ENCODE results near the gene SCAMP3. TPM values are rescaled to one million over a fixed set of nuclear protein-coding genes. Genes with fewer than 3 reads are reported as not detected.

The SCAMP3 gene
- total RNA-seq, 2 experiments from 2014 or later: 82.0 to 108 TPM

DNA sequence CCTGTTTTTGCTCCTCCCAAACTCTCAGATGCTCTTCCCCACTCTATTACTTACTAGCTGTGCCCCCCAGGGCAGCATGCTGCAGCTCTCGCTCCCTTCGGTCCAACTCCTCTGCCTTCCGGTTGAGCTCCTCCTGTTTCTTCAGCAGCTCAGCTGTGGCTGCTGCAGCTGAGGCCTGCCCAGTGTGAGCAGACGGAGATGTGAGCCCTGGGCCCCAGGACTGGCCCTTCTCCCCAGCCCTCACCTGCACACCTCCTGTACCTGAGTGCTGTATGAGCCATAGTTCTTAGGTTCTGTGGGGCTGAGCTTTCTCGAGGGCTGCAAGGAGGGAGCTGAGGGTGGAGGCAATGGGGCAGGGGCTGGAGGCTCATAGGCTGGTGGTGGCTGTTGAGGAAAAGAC, 1.9 kb downstream of the SCAMP3 start:
- H3K4me1 Mint-ChIP-seq: peaks cover 42% of the 10 kb centered on the region
- no peak overlapping the region for H3K27ac Mint-ChIP-seq
- no peak for DNase-seq
- H3K27me3 Mint-ChIP-seq: no peaks in the 10 kb centered on the region
- peaks cover 47% of the 10 kb centered on the region for H3K36me3 Mint-ChIP-seq
- H3K9me3 Mint-ChIP-seq (ENCODE audit: low read depth): no peaks in the 10 kb centered on the region
- CTCF ChIA-PET: interaction anchor here (1.0 to 4.7 kb wide), 4 partner anchors 11 to 87 kb away, joined by 3 to 97 read pairs (median 10); partner anchors contain the start of genes CLK2 and KRTCAP2
- ATAC-seq: no peak
- H3K4me3 Mint-ChIP-seq: peak overlapping the region; percentile 95

DNA sequence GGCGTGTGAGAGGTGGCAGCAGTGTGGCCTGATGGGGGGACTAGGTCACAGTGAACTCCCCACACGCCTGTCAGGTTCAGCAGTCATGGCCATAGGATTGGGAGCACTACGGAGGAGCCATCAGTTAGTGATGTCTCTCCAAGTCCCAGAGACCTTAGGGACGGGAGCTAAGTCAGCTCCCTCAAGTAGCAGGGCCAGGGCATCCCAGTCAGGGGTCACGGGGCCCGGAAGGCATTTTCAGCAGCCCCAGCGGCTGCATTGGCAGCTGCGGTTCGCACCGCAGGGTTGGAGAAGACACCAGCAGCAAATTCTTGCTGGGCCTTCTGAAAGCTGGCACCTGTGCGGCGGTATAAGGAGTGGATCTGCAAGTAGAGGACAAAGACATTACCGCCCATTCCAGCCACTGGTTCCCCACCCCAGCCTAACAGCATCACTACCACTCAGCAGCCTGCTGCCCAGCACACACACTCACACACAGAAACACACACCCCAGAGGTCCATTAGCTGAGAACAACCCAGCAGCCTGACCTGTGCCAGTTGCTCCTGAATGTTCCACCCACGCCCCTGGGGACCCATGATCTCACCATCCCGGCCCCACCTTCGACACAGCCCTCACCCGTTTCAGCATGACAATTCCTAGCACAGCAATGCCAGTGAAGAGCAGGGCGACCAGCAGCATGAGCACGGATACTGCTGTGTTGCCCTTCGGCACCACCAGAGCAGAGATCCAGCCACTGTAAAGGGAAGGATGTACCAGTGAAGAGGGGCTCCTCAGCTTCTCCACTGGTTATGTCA, 5.9 kb downstream of the SCAMP3 start:
- Mint-ChIP-seq H3K4me1 (peaks cover 34% of the 10 kb centered on the region), H3K27ac (no peak overlapping the region), H3K4me3 (peak overlapping the region; percentile 71), H3K36me3 (peaks cover 20% of the 10 kb centered on the region), H3K9me3 (ENCODE audit: low read depth) (no peaks in the 10 kb centered on the region), H3K27me3 (no peaks in the 10 kb centered on the region)
- ATAC-seq (no peak), DNase-seq (no peak)
- CTCF ChIA-PET: interaction anchor here (3.4 kb wide), 1 partner anchor 67 kb away, joined by 12 read pairs; no protein-coding TSS in a partner anchor

DNA sequence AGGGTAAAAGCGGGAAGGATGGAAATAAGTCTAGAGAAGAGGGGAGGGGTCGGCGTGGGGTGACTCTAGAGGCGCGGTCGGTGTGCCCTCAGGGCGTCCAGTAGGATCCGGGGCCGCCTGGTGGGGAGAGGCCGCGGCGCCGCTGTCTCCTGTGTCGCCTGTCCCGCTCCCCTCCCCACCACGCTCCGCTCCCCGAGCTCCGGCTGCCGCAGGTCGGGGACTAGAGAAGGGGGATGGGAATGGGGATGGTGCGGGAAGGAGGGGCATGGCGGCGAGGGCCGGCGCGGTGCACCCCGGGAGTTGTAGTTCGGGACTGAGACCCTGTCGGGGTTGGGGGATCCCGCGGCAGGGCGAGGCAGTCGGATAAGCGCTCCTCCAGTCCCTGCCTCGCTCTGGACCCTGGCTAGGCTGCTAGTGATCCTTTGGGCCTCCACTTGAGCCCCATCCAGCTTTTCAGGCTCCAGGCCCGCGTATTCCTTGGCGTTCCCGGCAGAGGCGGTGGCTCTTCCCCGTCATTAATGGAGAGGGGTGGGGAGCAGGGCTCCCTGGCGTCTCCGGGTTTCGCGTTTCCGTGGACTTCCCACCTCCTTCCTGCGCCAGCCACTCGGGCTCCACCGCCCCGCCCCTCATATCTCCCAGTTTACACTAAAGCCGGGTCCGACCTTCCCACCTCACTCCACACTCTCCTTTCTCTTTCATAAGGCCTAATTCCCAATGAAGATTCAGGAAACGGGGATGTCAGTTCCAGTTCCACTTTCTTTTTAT, 6.7 kb downstream of the SCAMP3 start, which contains the start of gene ENTREP3:
ENTREP3 (minus strand) TSS at position 241 of the 765 bp plus-strand sequence. CDS start 606 bp downstream, outside the sequence.
- CTCF ChIA-PET: interaction anchor here (0.6 to 3.4 kb wide), 4 partner anchors 17 to 68 kb away, joined by 3 to 12 read pairs (median 4); no protein-coding TSS in a partner anchor
- H3K27me3 Mint-ChIP-seq: no peaks in the 10 kb centered on the region
- H3K9me3 Mint-ChIP-seq (ENCODE audit: low read depth): no peaks in the 10 kb centered on the region
- H3K4me1 Mint-ChIP-seq: peaks cover 34% of the 10 kb centered on the region
- H3K4me3 Mint-ChIP-seq: peak within 1 kb of the TSS; percentile 71
- H3K27ac Mint-ChIP-seq: peak within 1 kb of the TSS; percentile 59
- H3K36me3 Mint-ChIP-seq: peaks cover 18% of the 10 kb centered on the region
- ATAC-seq (peak; percentile 73), DNase-seq (peak; percentile 84)

DNA sequence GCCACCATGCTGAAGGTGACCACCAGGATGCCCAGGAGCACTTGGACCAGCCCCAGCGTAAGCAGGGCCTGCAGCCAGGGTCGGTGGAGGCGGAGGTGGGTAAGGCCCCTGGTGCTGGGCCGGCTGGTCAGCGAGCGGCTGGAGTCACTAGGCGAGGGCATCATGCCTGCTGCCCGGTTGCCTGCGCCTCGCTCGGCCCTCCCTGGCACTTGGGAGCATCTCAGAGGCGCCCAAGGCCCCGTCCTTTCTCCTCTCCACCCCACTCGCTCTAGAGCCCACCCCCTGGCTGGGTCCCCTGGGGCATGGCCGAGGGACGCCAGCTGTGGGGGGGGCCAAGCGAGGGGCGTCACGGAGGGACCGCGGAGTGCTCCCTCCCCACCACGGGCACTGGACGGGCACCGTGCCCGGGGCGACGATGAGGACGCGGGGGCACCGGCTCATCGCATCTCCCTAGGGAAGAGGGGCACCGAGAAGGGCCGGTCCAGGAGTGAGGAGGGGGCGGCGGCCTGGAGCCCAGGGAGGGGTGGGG, 7.4 kb downstream of the SCAMP3 start:
- ATAC-seq: no peak
- H3K9me3 Mint-ChIP-seq (ENCODE audit: low read depth): no peaks in the 10 kb centered on the region

DNA sequence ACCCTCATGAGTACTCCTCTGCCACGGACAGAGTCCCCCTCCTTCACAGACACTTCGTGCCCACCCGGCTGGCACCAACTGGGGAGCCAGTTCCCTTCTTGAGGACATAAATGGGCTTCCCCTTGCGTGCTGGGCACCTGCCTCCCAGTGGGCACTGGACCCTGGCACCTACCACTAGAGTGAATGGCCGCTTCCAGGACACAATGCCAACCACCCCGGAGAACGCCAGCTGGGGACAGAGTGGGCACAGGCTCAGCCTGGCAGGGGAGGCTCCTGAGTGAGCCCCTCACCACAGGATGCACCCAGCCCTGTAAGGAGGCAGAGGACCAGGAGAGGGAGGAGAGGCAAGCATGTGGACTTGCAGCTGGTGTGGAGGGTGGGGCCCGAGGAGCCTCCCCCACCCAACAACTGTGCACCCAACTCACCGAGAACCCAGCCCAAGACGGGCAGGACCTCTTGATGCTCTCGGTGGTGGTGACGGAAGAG, 7.9 kb downstream of the SCAMP3 start:
- H3K27ac Mint-ChIP-seq: no peak overlapping the region
- H3K4me1 Mint-ChIP-seq: peaks cover 31% of the 10 kb centered on the region
- H3K27me3 Mint-ChIP-seq: no peaks in the 10 kb centered on the region
- H3K9me3 Mint-ChIP-seq (ENCODE audit: low read depth): no peaks in the 10 kb centered on the region
- DNase-seq (no peak), ATAC-seq (no peak)
- H3K4me3 Mint-ChIP-seq: peak overlapping the region; percentile 71
- peaks cover 13% of the 10 kb centered on the region for H3K36me3 Mint-ChIP-seq
- CTCF ChIA-PET: interaction anchor here (5.8 kb wide), 1 partner anchor 68 kb away, joined by 160 read pairs; the partner anchor contains the start of gene RUSC1

More for the DNA sequence above, 7.4 kb downstream of the SCAMP3 start:
- H3K36me3 Mint-ChIP-seq: peaks cover 13% of the 10 kb centered on the region
- DNase-seq: no peak
- CTCF ChIA-PET: interaction anchor here (0.6 to 3.4 kb wide), 4 partner anchors 17 to 69 kb away, joined by 3 to 12 read pairs (median 4); no protein-coding TSS in a partner anchor
- H3K4me3 Mint-ChIP-seq: peak overlapping the region; percentile 71
- no peak overlapping the region for H3K27ac Mint-ChIP-seq
- H3K27me3 Mint-ChIP-seq: no peaks in the 10 kb centered on the region
- H3K4me1 Mint-ChIP-seq: peaks cover 31% of the 10 kb centered on the region

DNA sequence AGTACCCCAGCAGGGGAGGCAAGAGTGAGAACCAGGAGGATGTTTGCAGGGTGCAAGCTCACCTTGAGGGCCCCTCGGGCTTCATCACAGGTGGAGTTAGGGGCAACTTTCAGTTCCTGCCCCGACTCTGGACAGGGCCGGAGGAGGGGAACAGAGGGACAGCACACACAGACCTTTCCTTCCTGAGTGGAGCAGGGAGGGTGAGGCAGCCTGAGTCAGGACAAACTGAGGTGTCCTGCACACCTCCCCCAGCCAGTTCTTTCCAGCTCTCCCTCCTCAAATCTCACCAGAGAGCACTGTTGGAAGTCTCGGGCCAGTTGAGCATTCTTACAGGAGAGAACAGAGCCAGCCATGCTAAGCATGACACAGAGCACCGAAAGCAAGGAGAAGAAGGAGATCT, 8.4 kb downstream of the SCAMP3 start:
- CTCF ChIA-PET: interaction anchor here (5.8 kb wide), 1 partner anchor 69 kb away, joined by 160 read pairs; the partner anchor contains the start of gene RUSC1
- Mint-ChIP-seq H3K27ac (no peak overlapping the region), H3K4me3 (peak overlapping the region; percentile 71), H3K9me3 (ENCODE audit: low read depth) (no peaks in the 10 kb centered on the region), H3K36me3 (peaks cover 13% of the 10 kb centered on the region), H3K27me3 (no peaks in the 10 kb centered on the region), H3K4me1 (peaks cover 31% of the 10 kb centered on the region)
- ATAC-seq (no peak), DNase-seq (no peak)

DNA sequence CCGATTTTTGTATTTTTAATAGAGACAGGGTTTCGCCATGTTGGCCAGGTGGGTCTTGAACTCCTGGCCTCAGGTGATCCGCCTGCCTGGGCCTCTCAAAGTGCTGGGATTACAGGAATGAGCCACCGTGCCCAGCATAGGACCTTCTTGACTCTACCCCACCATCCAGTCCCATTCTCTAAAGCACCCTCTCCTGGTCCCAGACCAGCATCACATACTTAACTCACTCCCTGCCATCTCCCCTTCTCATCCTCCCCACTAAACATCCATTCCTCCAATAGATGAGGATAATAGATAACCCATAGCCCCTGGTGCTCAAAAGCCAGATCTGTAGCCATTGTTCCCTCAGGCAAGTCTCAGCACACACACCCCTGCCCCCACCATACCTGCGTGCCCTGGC, 9.0 kb downstream of the SCAMP3 start:
- H3K36me3 Mint-ChIP-seq: peaks cover 7% of the 10 kb centered on the region
- peak overlapping the region; percentile 71 for H3K4me3 Mint-ChIP-seq
- CTCF ChIA-PET: interaction anchor here (5.8 kb wide), 1 partner anchor 69 kb away, joined by 160 read pairs; the partner anchor contains the start of gene RUSC1
- H3K9me3 Mint-ChIP-seq (ENCODE audit: low read depth): no peaks in the 10 kb centered on the region
- peaks cover 33% of the 10 kb centered on the region for H3K4me1 Mint-ChIP-seq
- H3K27ac Mint-ChIP-seq: no peak overlapping the region
- no peak for DNase-seq
- H3K27me3 Mint-ChIP-seq: no peaks in the 10 kb centered on the region
- ATAC-seq: no peak

DNA sequence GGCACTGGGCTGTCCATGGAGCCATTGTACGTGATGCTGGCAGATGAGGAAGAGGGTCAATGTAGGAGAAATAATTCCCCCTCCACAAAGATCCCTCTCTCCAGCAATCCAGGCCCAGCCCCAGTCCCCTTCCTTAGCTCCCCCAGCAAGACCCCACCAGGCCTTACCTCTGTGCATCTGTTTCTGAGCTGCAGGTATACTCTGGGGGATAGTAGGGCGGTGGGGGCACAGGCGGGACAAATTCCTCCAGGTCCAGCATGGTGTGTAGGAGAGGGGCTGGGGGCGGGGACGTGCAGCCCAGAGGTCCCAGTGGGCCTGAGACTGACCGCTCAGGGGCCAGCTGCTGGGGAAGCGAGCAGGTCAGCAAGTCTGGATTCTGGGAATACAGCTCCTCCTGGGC, 10.6 kb downstream of the SCAMP3 start:
- H3K9me3 Mint-ChIP-seq (ENCODE audit: low read depth): no peaks in the 10 kb centered on the region
- CTCF ChIA-PET: interaction anchor here (0.6 to 5.9 kb wide), 49 partner anchors 9 to 802 kb away, joined by 3 to 160 read pairs (median 7); partner anchors contain the start of genes CLK2, FDPS, HCN3 and KRTCAP2
- DNase-seq: no peak
- H3K4me3 Mint-ChIP-seq: no peak overlapping the region
- H3K4me1 Mint-ChIP-seq: peaks cover 34% of the 10 kb centered on the region
- peaks cover 3% of the 10 kb centered on the region for H3K36me3 Mint-ChIP-seq
- ATAC-seq: no peak
- H3K27ac Mint-ChIP-seq: no peak overlapping the region
- no peaks in the 10 kb centered on the region for H3K27me3 Mint-ChIP-seq

DNA sequence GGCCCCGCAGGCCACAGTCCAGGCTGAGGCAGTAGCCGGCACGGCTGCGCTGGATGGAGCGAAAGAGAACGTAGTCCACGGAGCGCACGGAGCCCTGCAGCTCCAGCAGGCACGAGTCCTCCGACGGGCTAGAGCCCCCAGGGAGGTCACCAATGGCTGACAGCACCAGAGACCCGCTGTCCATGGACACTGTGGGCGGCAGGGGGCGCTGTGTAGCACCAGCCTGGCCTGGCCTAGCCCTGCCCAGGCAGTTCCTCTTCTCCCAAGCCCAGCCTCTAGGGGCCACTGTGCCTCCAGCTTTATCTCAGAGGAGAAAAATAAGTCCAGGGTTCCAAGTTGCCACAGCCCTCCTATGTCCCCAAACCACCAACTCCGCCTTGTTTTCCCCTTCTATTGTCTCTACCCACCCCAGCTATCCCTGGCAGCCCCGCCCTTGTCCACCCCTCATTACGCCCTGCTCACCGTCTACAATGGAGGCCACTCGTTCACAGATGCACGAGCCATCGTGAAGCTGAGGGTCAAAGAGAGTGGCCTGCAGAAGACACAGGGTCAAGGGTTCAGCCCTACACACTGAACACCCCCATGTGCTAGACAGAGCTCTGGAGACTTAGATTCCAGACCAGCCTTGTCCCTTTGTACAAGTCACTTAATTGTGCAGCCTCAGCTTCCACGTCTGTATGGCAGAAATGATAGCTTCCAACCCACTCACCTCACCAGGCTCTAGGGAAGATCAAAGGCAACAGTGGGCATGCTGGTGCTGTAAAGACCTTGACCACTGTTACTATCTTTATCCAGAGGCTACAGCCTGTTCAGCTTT, 11.3 kb downstream of the SCAMP3 start:
- Mint-ChIP-seq H3K27me3 (no peaks in the 10 kb centered on the region), H3K4me1 (peaks cover 35% of the 10 kb centered on the region), H3K4me3 (peak overlapping the region; percentile 65), H3K9me3 (ENCODE audit: low read depth) (no peaks in the 10 kb centered on the region), H3K27ac (peak overlapping the region; percentile 70), H3K36me3 (peaks cover 4% of the 10 kb centered on the region)
- ATAC-seq (peak; percentile 97), DNase-seq (peak; percentile 98)
- CTCF ChIA-PET: interaction anchor here (0.6 to 5.9 kb wide), 76 partner anchors 9 to 816 kb away, joined by 3 to 160 read pairs (median 4); partner anchors contain the start of genes CLK2, FDPS, HCN3 and KRTCAP2

DNA sequence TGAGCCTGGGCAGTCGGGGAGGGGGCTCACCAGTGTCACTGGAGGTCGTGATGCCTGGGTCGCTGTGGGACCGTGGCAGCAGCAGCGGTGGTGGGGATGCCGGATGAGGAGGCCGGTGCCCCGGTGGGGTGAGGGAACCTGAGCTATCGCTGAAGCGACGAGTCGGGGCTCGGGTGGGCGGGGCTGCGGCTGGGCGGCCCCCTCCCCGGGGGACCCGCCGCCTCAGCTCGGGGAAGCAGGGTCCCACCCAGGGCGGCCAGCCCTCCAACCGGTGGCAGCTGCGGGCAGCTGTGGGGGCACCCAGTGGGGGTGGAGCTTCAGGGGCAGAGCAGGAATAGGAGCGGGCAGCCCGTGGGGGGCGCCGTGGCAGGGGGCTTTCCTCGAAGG, 11.9 kb downstream of the SCAMP3 start:
- Mint-ChIP-seq H3K4me3 (peak overlapping the region; percentile 65), H3K36me3 (peaks cover 4% of the 10 kb centered on the region), H3K4me1 (peaks cover 36% of the 10 kb centered on the region), H3K9me3 (ENCODE audit: low read depth) (no peaks in the 10 kb centered on the region), H3K27me3 (no peaks in the 10 kb centered on the region), H3K27ac (peak overlapping the region; percentile 76)
- no peak for DNase-seq
- CTCF ChIA-PET: interaction anchor here (0.5 to 5.9 kb wide), 59 partner anchors 9 to 816 kb away, joined by 3 to 160 read pairs (median 6); partner anchors contain the start of genes CLK2, FDPS, HCN3 and KRTCAP2
- peak; percentile 25 for ATAC-seq

DNA sequence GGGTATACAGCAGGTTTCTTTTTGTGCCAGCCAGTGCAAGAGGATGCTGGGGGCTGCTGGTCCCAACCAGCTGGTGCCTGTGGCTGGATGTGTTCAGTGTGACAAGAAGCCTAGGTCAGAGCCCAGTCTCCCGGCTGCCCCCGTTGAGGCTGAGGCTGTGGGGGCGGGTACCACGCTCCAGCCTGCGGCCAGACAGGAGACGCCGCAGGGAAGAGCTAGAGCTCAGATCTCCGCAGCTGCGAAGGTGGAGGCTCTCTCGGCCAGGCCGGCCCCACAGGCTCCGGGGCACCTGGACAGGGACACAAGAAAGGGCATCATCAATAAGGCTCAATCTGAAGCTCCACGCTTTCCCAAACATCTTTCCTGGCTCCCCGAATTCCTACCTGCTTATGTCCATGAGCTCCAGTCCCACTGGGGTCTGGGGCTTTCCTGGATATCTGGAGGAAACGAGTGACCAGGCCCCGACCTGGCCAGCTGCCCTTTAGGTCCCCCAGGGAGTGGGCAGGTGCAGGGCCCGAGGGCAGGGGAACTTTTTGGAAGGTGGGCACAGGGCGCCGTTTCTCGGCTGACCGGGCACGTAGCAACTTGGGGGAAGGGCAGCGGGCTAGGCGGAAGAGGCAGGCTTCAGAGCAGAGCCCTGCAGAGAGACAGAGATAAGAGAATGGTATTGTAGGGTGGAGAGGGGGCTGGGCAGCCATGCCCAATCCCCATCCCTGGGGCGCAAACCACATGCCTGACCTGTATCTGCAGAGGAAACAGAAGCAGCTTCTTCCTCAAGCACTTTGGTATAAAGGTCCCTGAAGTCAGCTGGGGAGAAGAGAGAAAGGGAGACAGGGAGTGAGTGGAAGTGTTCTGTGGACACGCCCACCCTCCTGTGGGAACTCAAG, 14.2 kb downstream of the SCAMP3 start:
- ATAC-seq (no peak), DNase-seq (no peak)
- H3K4me3 Mint-ChIP-seq: no peak overlapping the region
- H3K27ac Mint-ChIP-seq: no peak overlapping the region
- CTCF ChIA-PET: interaction anchor here (0.6 to 6.5 kb wide), 4 partner anchors 12 to 75 kb away, joined by 3 to 97 read pairs (median 22); partner anchors contain the start of genes FDPS and SCAMP3
- H3K4me1 Mint-ChIP-seq: peaks cover 34% of the 10 kb centered on the region
- H3K27me3 Mint-ChIP-seq: peaks cover 3% of the 10 kb centered on the region
- peaks cover 7% of the 10 kb centered on the region for H3K36me3 Mint-ChIP-seq
- no peaks in the 10 kb centered on the region for H3K9me3 Mint-ChIP-seq (ENCODE audit: low read depth)
